ENCODE data around the gene EXOSC1. TPM values are rescaled to one million over a fixed set of nuclear protein-coding genes. Genes with fewer than 3 reads are reported as not detected.
"Not testable (repeated sequence)": the region's sequence is repeated elsewhere in the genome, so short reads cannot be mapped to it uniquely, and the experiment has no call there.

EXOSC1 gene
- total RNA-seq, 2 experiments from 2014 or later = 28.8 to 29.7 TPM

DNA sequence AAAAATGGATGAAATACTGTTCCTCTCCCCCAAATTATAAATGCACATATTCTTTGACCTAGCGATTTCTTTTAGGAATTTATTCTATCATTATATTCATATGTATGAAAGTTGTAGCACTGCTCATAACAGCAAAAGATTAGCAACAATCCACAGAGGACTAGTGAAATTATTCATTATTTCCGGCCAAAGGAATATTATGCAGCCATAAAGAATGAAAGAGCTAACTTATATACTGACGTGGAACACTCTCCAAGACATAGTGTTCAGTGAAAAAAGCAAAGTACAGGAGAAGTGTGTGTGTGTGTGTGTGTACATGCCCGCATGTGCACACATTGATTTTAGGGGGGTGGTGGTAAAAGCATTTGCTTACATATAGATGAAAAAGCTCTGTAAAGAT lies 29.1 kb upstream of the EXOSC1 start:
- no peak for TF ChIP-seq CTCF (IDR thresholded peaks at IDR 0.05)
- ChIA-PET CTCF (no interaction called here), POLR2A (no interaction called here)
- DNase-seq (no peak), ATAC-seq (ENCODE audit: poor library complexity) (no peak)
- Histone ChIP-seq H3K27ac (ENCODE audit: low read depth in 1 of 2, low read length in 2 of 2) (no peak overlapping the region), H3K36me3 (ENCODE audit: insufficient read depth, low read length) (peaks cover 77% of the 10 kb centered on the region), H3K4me3 (ENCODE audit: low read length) (no peak overlapping the region), H3K27me3 (ENCODE audit: control insufficient read depth in 1 of 2, insufficient read depth in 2 of 2, low read length in 2 of 2) (no peaks in the 10 kb centered on the region), H3K9me3 (ENCODE audit: control insufficient read depth in 1 of 2, insufficient read depth in 1 of 2, low read length in 2 of 2) (no peaks in the 10 kb centered on the region), H3K4me1 (ENCODE audit: insufficient read depth, low read length) (no peaks in the 10 kb centered on the region)
- peak overlapping the region; percentile 22 for H3K27ac Mint-ChIP-seq
- intact Hi-C loops (cut with DNase I, micrococcal nuclease) = no loop called here
- no peaks in the 10 kb centered on the region for H3K4me1 Mint-ChIP-seq (ENCODE audit: low read depth)
- peaks cover 95% of the 10 kb centered on the region for H3K36me3 Mint-ChIP-seq (ENCODE audit: low read depth)
- H3K4me3 Mint-ChIP-seq = no peak overlapping the region
- H3K27me3 Mint-ChIP-seq = no peaks in the 10 kb centered on the region
- peaks cover 2% of the 10 kb centered on the region for H3K9me3 Mint-ChIP-seq

DNA sequence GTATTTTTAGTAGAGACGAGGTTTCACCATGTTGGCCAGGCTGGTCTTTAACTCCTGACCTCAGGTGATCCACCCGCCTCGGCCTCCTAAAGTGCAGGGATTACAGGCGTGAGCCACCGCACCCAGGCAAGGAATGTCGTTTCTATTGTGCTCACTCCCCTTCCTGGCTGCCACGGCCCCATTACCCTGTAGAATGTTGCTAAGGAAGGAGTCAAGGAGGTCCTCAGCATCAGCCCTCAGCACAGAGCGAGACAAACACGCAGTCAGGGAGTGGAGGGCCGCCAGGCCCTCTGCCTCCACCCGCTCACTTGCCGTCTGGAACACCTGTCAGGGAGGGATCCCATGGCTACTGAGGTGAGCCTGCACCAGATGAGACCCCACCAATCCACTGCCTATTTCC lies 23.0 kb upstream of the EXOSC1 start:
- CTCF ChIA-PET = interaction anchor here (1.0 kb wide), 1 partner anchor 26 kb away, joined by 3 read pairs; no protein-coding TSS in a partner anchor
- H3K27me3 Mint-ChIP-seq; POLR2A ChIA-PET; intact Hi-C loops (cut with DNase I, micrococcal nuclease); H3K4me1 Mint-ChIP-seq (ENCODE audit: low read depth); DNase-seq; H3K4me3 ChIP-seq (ENCODE audit: low read length); ATAC-seq (ENCODE audit: poor library complexity); H3K27ac Mint-ChIP-seq; H3K27me3 ChIP-seq (ENCODE audit: control insufficient read depth in 1 of 2, insufficient read depth in 2 of 2, low read length in 2 of 2); H3K4me1 ChIP-seq (ENCODE audit: insufficient read depth, low read length); H3K9me3 Mint-ChIP-seq; H3K9me3 ChIP-seq (ENCODE audit: control insufficient read depth in 1 of 2, insufficient read depth in 1 of 2, low read length in 2 of 2); H3K27ac ChIP-seq (ENCODE audit: low read depth in 1 of 2, low read length in 2 of 2); H3K4me3 Mint-ChIP-seq: not testable (repeated sequence)
- peaks cover 95% of the 10 kb centered on the region for H3K36me3 Mint-ChIP-seq (ENCODE audit: low read depth)
- peaks cover 73% of the 10 kb centered on the region for H3K36me3 ChIP-seq (ENCODE audit: insufficient read depth, low read length)

DNA sequence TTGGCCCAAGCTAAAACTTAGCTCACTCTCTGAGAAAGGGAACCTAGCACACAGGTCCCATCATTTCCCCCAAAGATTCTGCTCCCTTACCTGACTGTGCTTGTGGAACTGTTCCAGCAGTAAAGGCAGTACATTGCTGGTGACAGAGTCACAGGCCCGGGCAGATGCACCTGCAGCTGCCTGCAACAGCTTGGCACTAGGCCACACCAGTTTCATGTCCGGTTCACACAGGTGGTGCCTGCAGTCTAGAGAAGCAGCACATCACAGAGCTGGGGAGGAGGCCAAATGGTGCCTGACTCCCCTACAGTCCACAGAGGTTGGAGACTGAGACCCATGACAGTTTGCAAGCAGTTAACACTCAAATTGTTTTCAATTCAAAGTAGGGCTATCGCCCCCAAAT lies 22.4 kb upstream of the EXOSC1 start:
- no peak for DNase-seq
- Histone ChIP-seq H3K9me3 (ENCODE audit: control insufficient read depth in 1 of 2, insufficient read depth in 1 of 2, low read length in 2 of 2) (no peaks in the 10 kb centered on the region), H3K27ac (ENCODE audit: low read depth in 1 of 2, low read length in 2 of 2) (no peak overlapping the region), H3K4me1 (ENCODE audit: insufficient read depth, low read length) (no peaks in the 10 kb centered on the region), H3K27me3 (ENCODE audit: control insufficient read depth in 1 of 2, insufficient read depth in 2 of 2, low read length in 2 of 2) (no peaks in the 10 kb centered on the region), H3K36me3 (ENCODE audit: insufficient read depth, low read length) (peaks cover 73% of the 10 kb centered on the region), H3K4me3 (ENCODE audit: low read length) (no peak overlapping the region)
- ChIA-PET POLR2A (no interaction called here), CTCF (interaction anchor here (1.0 kb wide), 1 partner anchor 27 kb away, joined by 3 read pairs; no protein-coding TSS in a partner anchor)
- Mint-ChIP-seq H3K27me3 (no peaks in the 10 kb centered on the region), H3K36me3 (ENCODE audit: low read depth) (peaks cover 95% of the 10 kb centered on the region), H3K4me1 (ENCODE audit: low read depth) (no peaks in the 10 kb centered on the region), H3K9me3 (no peaks in the 10 kb centered on the region), H3K27ac (no peak overlapping the region), H3K4me3 (no peak overlapping the region)
- ATAC-seq (ENCODE audit: poor library complexity) = no peak
- no peak for TF ChIP-seq CTCF (IDR thresholded peaks at IDR 0.05)
- intact Hi-C loops (cut with DNase I, micrococcal nuclease) = no loop called here

DNA sequence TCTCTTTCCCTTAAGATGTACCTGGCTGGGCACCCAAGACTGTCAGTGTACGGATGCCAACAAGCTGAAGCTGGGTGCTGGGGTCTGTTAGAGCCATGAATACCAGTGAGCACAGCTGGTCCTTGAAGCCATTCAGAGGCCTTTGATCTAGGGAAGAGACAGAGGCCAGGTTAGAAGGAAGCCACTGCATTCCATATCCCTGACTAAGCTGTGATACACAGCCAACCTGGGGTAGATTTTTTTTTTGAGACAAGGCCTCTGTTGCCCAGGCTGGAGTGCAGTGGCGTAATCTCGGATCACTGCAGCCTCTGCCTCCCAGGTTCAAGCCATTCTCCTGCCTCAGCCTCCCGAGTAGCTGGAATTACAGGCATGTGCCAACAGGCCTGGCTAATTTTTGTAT lies 20.9 kb upstream of the EXOSC1 start:
- no peaks in the 10 kb centered on the region for H3K9me3 ChIP-seq (ENCODE audit: control insufficient read depth in 1 of 2, insufficient read depth in 1 of 2, low read length in 2 of 2)
- no peak overlapping the region for H3K27ac ChIP-seq (ENCODE audit: low read depth in 1 of 2, low read length in 2 of 2)
- no peak for ATAC-seq (ENCODE audit: poor library complexity)
- no peak for DNase-seq
- no peaks in the 10 kb centered on the region for H3K27me3 ChIP-seq (ENCODE audit: control insufficient read depth in 1 of 2, insufficient read depth in 2 of 2, low read length in 2 of 2)
- ChIA-PET POLR2A (interaction anchor here (1.0 kb wide), 1 partner anchor 86 kb away, joined by 5 read pairs; no protein-coding TSS in a partner anchor), CTCF (no interaction called here)
- no peaks in the 10 kb centered on the region for H3K4me1 Mint-ChIP-seq (ENCODE audit: low read depth)
- no peak for TF ChIP-seq CTCF (IDR thresholded peaks at IDR 0.05)
- H3K4me3 Mint-ChIP-seq = no peak overlapping the region
- no peak overlapping the region for H3K4me3 ChIP-seq (ENCODE audit: low read length)
- peaks cover 86% of the 10 kb centered on the region for H3K36me3 ChIP-seq (ENCODE audit: insufficient read depth, low read length)
- no peaks in the 10 kb centered on the region for H3K4me1 ChIP-seq (ENCODE audit: insufficient read depth, low read length)
- H3K27ac Mint-ChIP-seq = no peak overlapping the region
- intact Hi-C loops (cut with DNase I, micrococcal nuclease) = no loop called here
- H3K9me3 Mint-ChIP-seq = no peaks in the 10 kb centered on the region
- peaks cover 95% of the 10 kb centered on the region for H3K36me3 Mint-ChIP-seq (ENCODE audit: low read depth)
- H3K27me3 Mint-ChIP-seq = no peaks in the 10 kb centered on the region

All from CD4-positive, alpha-beta T cell (primary cell).